HG03457 (cell line): Measurements from ENCODE around the gene SYT14.
"Not testable (repeated sequence)": the region's sequence is repeated elsewhere in the genome, so short reads cannot be mapped to it uniquely, and the experiment has no call there.

Experiments used
- ATAC-seq: cut with Tn5 transposase; IDR thresholded peaks from one replicate; pipeline ENCODE4 v1.9.1; 2021; ENCODE audit warnings: moderate number of reproducible peaks; ENCODE audit not compliant: unreplicated experiment

Gene SYT14

GRCh38 chr1:210024282-210024681 lies 86.3 kb downstream of the SYT14 start:
- no peak for ATAC-seq

- ATAC-seq: no peak
Observed at GRCh38 chr1:210024996-210025395, 87.0 kb downstream of the SYT14 start.

- ATAC-seq: no peak
Observed at GRCh38 chr1:210025870-210026269, 87.9 kb downstream of the SYT14 start.

- no peak for ATAC-seq
Observed at GRCh38 chr1:210027994-210028393, 90.0 kb downstream of the SYT14 start.

GRCh38 chr1:210031473-210031872 lies 93.5 kb downstream of the SYT14 start:
- no peak for ATAC-seq

GRCh38 chr1:210043058-210043457 lies 105.0 kb downstream of the SYT14 start:
- no peak for ATAC-seq

- no peak for ATAC-seq
Observed at GRCh38 chr1:210049616-210050015, 111.6 kb downstream of the SYT14 start.

- ATAC-seq: not testable (repeated sequence)
Observed at GRCh38 chr1:210050491-210050890, 112.5 kb downstream of the SYT14 start.

GRCh38 chr1:210053126-210053525 lies 115.1 kb downstream of the SYT14 start:
- ATAC-seq: no peak

- no peak for ATAC-seq
Observed at GRCh38 chr1:210057593-210057992, 119.6 kb downstream of the SYT14 start.

- no peak for ATAC-seq
Observed at GRCh38 chr1:210061992-210062391, 124.0 kb downstream of the SYT14 start.

GRCh38 chr1:210070531-210070930 lies 132.5 kb downstream of the SYT14 start:
- ATAC-seq: no peak

- no peak for ATAC-seq
Observed at GRCh38 chr1:210072129-210072528, 134.1 kb downstream of the SYT14 start.

- no peak for ATAC-seq
Observed at GRCh38 chr1:210072896-210073504, 135.0 kb downstream of the SYT14 start.

- no peak for ATAC-seq
Observed at GRCh38 chr1:210074904-210075303, 136.9 kb downstream of the SYT14 start.

- no peak for ATAC-seq
Observed at GRCh38 chr1:210076620-210077019, 138.6 kb downstream of the SYT14 start.

- no peak for ATAC-seq
Observed at GRCh38 chr1:210081494-210081893, 143.5 kb downstream of the SYT14 start.

- no peak for ATAC-seq
Observed at GRCh38 chr1:210085359-210085758, 147.3 kb downstream of the SYT14 start.

- no peak for ATAC-seq
Observed at GRCh38 chr1:210087058-210087457, 149.0 kb downstream of the SYT14 start.

GRCh38 chr1:210089855-210090254 lies 151.8 kb downstream of the SYT14 start:
- no peak for ATAC-seq

- no peak for ATAC-seq
Observed at GRCh38 chr1:210092366-210092765, 154.3 kb downstream of the SYT14 start.

- ATAC-seq: no peak
Observed at GRCh38 chr1:210093461-210093860, 155.4 kb downstream of the SYT14 start.

GRCh38 chr1:210098356-210098755 lies 160.3 kb downstream of the SYT14 start:
- no peak for ATAC-seq
